Naive thymus-derived CD4-positive, alpha-beta T cell (primary cell): ENCODE data around the gene PPP1R14B. TPM values are rescaled to one million over a fixed set of nuclear protein-coding genes. Genes with fewer than 3 reads are reported as not detected.

Source experiments
- ATAC-seq: fragments of 150-1000 bp; cut with Tn5 transposase; 2 replicates; pipeline ENCODE4 v1.10.0; 2021; ENCODE audit warnings: mild to moderate bottlenecking, moderate library complexity
- CTCF ChIA-PET: fragments of 350-600 bp; sonication (Branson Sonifier 250); formaldehyde crosslinking; loops from one replicate; lab custom pipeline; 2021; ENCODE audit warnings: antibody characterized with exemption; lab: Charles Lee
- POLR2A ChIA-PET: fragments of 350-600 bp; sonication (Branson Sonifier 250); formaldehyde crosslinking; loops from one replicate; lab custom pipeline; 2021; ENCODE audit warnings: antibody characterized with exemption, inconsistent platforms; lab: Charles Lee
- DNase-seq, 9 donors: peaks; one replicate each; pipeline versions ENCODE4 v3.0.0 to v3.0.0-alpha.2; 2020 to 2022; ENCODE audit warnings: mixed read lengths in 1 of 9
- H3K27ac ChIP-seq: one replicate; pipeline ENCODE4 v1.7.0; 2013; ENCODE audit warnings: mild to moderate bottlenecking, low read depth, low read length, moderate library complexity
- H3K27me3 ChIP-seq, 2 donors: one replicate each; pipeline ENCODE4 v1.7.0; 2013; ENCODE audit warnings: low read length in 2 of 2, mild to moderate bottlenecking in 2 of 2, moderate library complexity in 2 of 2; ENCODE audit not compliant: control insufficient read depth in 2 of 2, insufficient read depth in 2 of 2
- H3K36me3 ChIP-seq, 3 experiments: 1 replicate in 2 of 3; 2 replicates in 1 of 3; pipeline ENCODE4 v1.7.0; 2013; ENCODE audit warnings: low read length in 3 of 3, mild to moderate bottlenecking in 3 of 3, moderate library complexity in 1 of 3; ENCODE audit not compliant: insufficient read depth in 3 of 3, control insufficient read depth in 2 of 3
- H3K4me1 ChIP-seq, 2 donors: one replicate each; pipeline ENCODE4 v1.7.0; 2013; ENCODE audit warnings: low read length in 2 of 2, mild to moderate bottlenecking in 2 of 2, moderate library complexity in 1 of 2; ENCODE audit not compliant: control insufficient read depth in 2 of 2, insufficient read depth in 2 of 2
- H3K4me3 ChIP-seq: 2 replicates; pipeline ENCODE4 v1.7.0; 2013; ENCODE audit warnings: mild to moderate bottlenecking, low read length
- H3K9me3 ChIP-seq, 3 experiments: 1 replicate in 2 of 3; 2 replicates in 1 of 3; pipeline ENCODE4 v1.7.0; 2013; ENCODE audit warnings: low read length in 3 of 3; ENCODE audit not compliant: control insufficient read depth in 2 of 3
- H3K27ac Mint-ChIP-seq, 9 donors: one replicate each; pipeline ENCODE4 v1.8.0; 2020 to 2022; ENCODE audit warnings: mixed read lengths in 9 of 9, mild to moderate bottlenecking in 8 of 9, moderate library complexity in 5 of 9, inconsistent platforms in 2 of 9
- H3K27me3 Mint-ChIP-seq, 5 donors: one replicate each; pipeline ENCODE4 v1.8.0; 2021 to 2022; ENCODE audit warnings: mixed read lengths in 5 of 5, mild to moderate bottlenecking in 1 of 5
- H3K36me3 Mint-ChIP-seq, 5 donors: one replicate each; pipeline ENCODE4 v1.8.0; 2020 to 2022; ENCODE audit warnings: mixed read lengths in 5 of 5, mild to moderate bottlenecking in 3 of 5, inconsistent platforms in 1 of 5
- H3K4me1 Mint-ChIP-seq, 7 donors: one replicate each; pipeline ENCODE4 v1.8.0; 2020 to 2022; ENCODE audit warnings: mixed read lengths in 7 of 7, mild to moderate bottlenecking in 3 of 7, inconsistent platforms in 1 of 7
- H3K4me3 Mint-ChIP-seq, 10 donors: one replicate each; pipeline ENCODE4 v1.8.0; 2020 to 2022; ENCODE audit warnings: mild to moderate bottlenecking in 10 of 10, mixed read lengths in 10 of 10, moderate library complexity in 6 of 10, inconsistent platforms in 2 of 10
- H3K9me3 Mint-ChIP-seq, 11 donors: one replicate each; pipeline ENCODE4 v1.8.0; 2020 to 2022; ENCODE audit warnings: mixed read lengths in 11 of 11, mild to moderate bottlenecking in 4 of 11, inconsistent platforms in 1 of 11, moderate library complexity in 1 of 11
- intact Hi-C, 2 donors: fragments of 100-400 bp; cut with micrococcal nuclease; formaldehyde crosslinking; loops; one replicate each; pipeline ENCODE4 v1.15.1; 2023
- polyA plus RNA-seq, 2 donors: library from polyadenylated mRNA; unstranded; fragments of 300-500 nt; fragmentation: Illumina TruSeq; gene quantifications; one replicate each; pipeline ENCODE4 v1.2.3, GENCODE V29; 2021
- total RNA-seq, 6 experiments: library from RNA in 5 of 6; stranded (reverse) in 5 of 6; gene quantifications; 1 replicate in 5 of 6; 2 replicates in 1 of 6; pipeline ENCODE4 v1.2.3 and lab custom pipeline; 2021 to 2026

PPP1R14B gene
- total and polyA plus RNA-seq, 7 experiments from 2014 or later: 20.1 to 116 (median 26.0) TPM

- intact Hi-C loops: loop anchor here (1.0 to 5.0 kb wide), 17 partner anchors 9 to 506 kb away; partner anchors contain the start of genes DNAJC4 (in 2 of the 2), ESRRA (in 2 of the 2), FERMT3 (in 2 of the 2) and GPR137 (in 2 of the 2)
- Mint-ChIP-seq H3K36me3 (peaks cover 0 to 6% (median 0%) of the 10 kb centered on the region in 5 donors), H3K9me3 (no peaks in the 10 kb centered on the region), H3K27ac (peak overlapping the region; percentile 97 to 100 (median 99)), H3K4me1 (peaks cover 8 to 45% (median 30%) of the 10 kb centered on the region in 7 donors), H3K27me3 (no peaks in the 10 kb centered on the region), H3K4me3 (peak overlapping the region; percentile 80 to 95 (median 89))
- peak overlapping the region; percentile 99 for H3K27ac ChIP-seq
- ChIA-PET POLR2A (interaction anchor here (0.8 to 12.3 kb wide), 18 partner anchors 8 to 503 kb away, joined by 3 to 154 read pairs (median 5); partner anchors contain the start of genes ESRRA, FERMT3, NUDT22 and PLCB3), CTCF (interaction anchor here (1.0 to 1.8 kb wide), 8 partner anchors 9 to 63 kb away, joined by 3 to 11 read pairs (median 5); partner anchors contain the start of genes FERMT3, NUDT22, PLCB3 and TRPT1)
- DNase-seq: no peak
- H3K9me3 ChIP-seq: no peaks in the 10 kb centered on the region
- H3K36me3 ChIP-seq: peaks cover 0 to 30% (median 6%) of the 10 kb centered on the region in 3 experiments
- H3K4me3 ChIP-seq: peak overlapping the region; percentile 73
- H3K4me1 ChIP-seq: peaks cover 21 to 31% of the 10 kb centered on the region in 2 donors
- ATAC-seq: no peak
- H3K27me3 ChIP-seq: no peaks in the 10 kb centered on the region
These were observed 5.0 kb downstream of the PPP1R14B start for GRCh38 chr11:64241491-64242374.

GRCh38 chr11:64241241-64241490 lies 5.6 kb downstream of the PPP1R14B start:
- DNase-seq (peak; percentile 99 to 100 (median 100)), ATAC-seq (peak; percentile 90)
- Histone ChIP-seq H3K9me3 (no peaks in the 10 kb centered on the region), H3K36me3 (peaks cover 0 to 30% (median 6%) of the 10 kb centered on the region in 3 experiments), H3K27ac (peak overlapping the region; percentile 99), H3K27me3 (no peaks in the 10 kb centered on the region), H3K4me1 (peaks cover 21 to 31% of the 10 kb centered on the region in 2 donors), H3K4me3 (peak overlapping the region; percentile 73)
- H3K4me1 Mint-ChIP-seq: peaks cover 8 to 45% (median 30%) of the 10 kb centered on the region in 7 donors
- H3K36me3 Mint-ChIP-seq: peaks cover 0 to 6% (median 0%) of the 10 kb centered on the region in 5 donors
- intact Hi-C loops: loop anchor here (1.0 to 5.0 kb wide), 17 partner anchors 9 to 506 kb away; partner anchors contain the start of genes DNAJC4 (in 2 of the 2), ESRRA (in 2 of the 2), FERMT3 (in 2 of the 2) and GPR137 (in 2 of the 2)
- ChIA-PET CTCF (interaction anchor here (1.0 to 1.8 kb wide), 6 partner anchors 9 to 63 kb away, joined by 3 to 11 read pairs (median 6); partner anchors contain the start of genes FERMT3, NUDT22, PLCB3 and TRPT1), POLR2A (interaction anchor here (0.7 to 12.3 kb wide), 16 partner anchors 9 to 624 kb away, joined by 3 to 154 read pairs (median 5); partner anchors contain the start of genes ESRRA, FERMT3, NUDT22 and PRDX5)
- H3K27me3 Mint-ChIP-seq: no peaks in the 10 kb centered on the region
- peak overlapping the region; percentile 80 to 95 (median 89) for H3K4me3 Mint-ChIP-seq
- no peaks in the 10 kb centered on the region for H3K9me3 Mint-ChIP-seq
- H3K27ac Mint-ChIP-seq: peak overlapping the region; percentile 97 to 100 (median 99)

- H3K4me1 Mint-ChIP-seq: peaks cover 9 to 46% (median 31%) of the 10 kb centered on the region in 7 donors
These were observed 6.1 kb downstream of the PPP1R14B start, which contains the start of gene FKBP2 for GRCh38 chr11:64240435-64241240. FKBP2 (plus strand) TSS chr11:64241095; CDS start chr11:64242388, 1,293 bp downstream.

GRCh38 chr11:64239662-64240434 lies 6.9 kb downstream of the PPP1R14B start:
- CTCF ChIA-PET: interaction anchor here (1.6 kb wide), 1 partner anchor 33 kb away, joined by 5 read pairs; the partner anchor contains the start of gene FERMT3
- H3K27ac ChIP-seq: peak overlapping the region; percentile 99
- no peaks in the 10 kb centered on the region for H3K27me3 Mint-ChIP-seq
- H3K36me3 Mint-ChIP-seq: peaks cover 0 to 8% (median 0%) of the 10 kb centered on the region in 5 donors
- no peaks in the 10 kb centered on the region for H3K9me3 Mint-ChIP-seq
- H3K4me3 Mint-ChIP-seq: peak overlapping the region; percentile 80 to 95 (median 89)
- H3K4me1 Mint-ChIP-seq: peaks cover 14 to 51% (median 32%) of the 10 kb centered on the region in 7 donors
- H3K27me3 ChIP-seq: no peaks in the 10 kb centered on the region
- H3K27ac Mint-ChIP-seq: peak overlapping the region; percentile 97 to 100 (median 99)
- POLR2A ChIA-PET: interaction anchor here (0.6 to 6.3 kb wide), 11 partner anchors 9 to 1486 kb away, joined by 3 to 58 read pairs (median 4); partner anchors contain the start of genes BAD, DNAJC4, ESRRA and FERMT3
- H3K4me3 ChIP-seq: peak overlapping the region; percentile 73
- no peaks in the 10 kb centered on the region for H3K9me3 ChIP-seq
- peaks cover 0 to 30% (median 6%) of the 10 kb centered on the region in 3 experiments for H3K36me3 ChIP-seq
- DNase-seq (no peak), ATAC-seq (no peak)
- intact Hi-C loops: loop anchor here (2.0 to 5.0 kb wide), 6 partner anchors 31 to 507 kb away; partner anchors contain the start of genes BAD (in 1 of the 2), FERMT3 (in 1 of the 2), GPR137 (in 1 of the 2) and MACROD1 (in 1 of the 2)
- peaks cover 27 to 28% of the 10 kb centered on the region in 2 donors for H3K4me1 ChIP-seq

More at GRCh38 chr11:64240435-64241240, 6.1 kb downstream of the PPP1R14B start, which contains the start of gene FKBP2:
- CTCF ChIA-PET: interaction anchor here (1.0 to 1.8 kb wide), 6 partner anchors 8 to 64 kb away, joined by 3 to 11 read pairs (median 6); partner anchors contain the start of genes FERMT3, NUDT22, PLCB3 and TRPT1
- H3K27ac ChIP-seq: peak within 1 kb of the TSS; percentile 99
- no peaks in the 10 kb centered on the region for H3K9me3 ChIP-seq
- peaks cover 0 to 30% (median 6%) of the 10 kb centered on the region in 3 experiments for H3K36me3 ChIP-seq
- POLR2A ChIA-PET: interaction anchor here (0.6 to 12.3 kb wide), 22 partner anchors 9 to 624 kb away, joined by 3 to 154 read pairs (median 4); partner anchors contain the start of genes DNAJC4, ESRRA, FERMT3 and NUDT22
- H3K4me3 Mint-ChIP-seq: peak within 1 kb of the TSS; percentile 80 to 95 (median 89)
- H3K4me3 ChIP-seq: peak within 1 kb of the TSS; percentile 73
- peaks cover 24 to 28% of the 10 kb centered on the region in 2 donors for H3K4me1 ChIP-seq
- peaks cover 0 to 6% (median 0%) of the 10 kb centered on the region in 5 donors for H3K36me3 Mint-ChIP-seq
- H3K27me3 ChIP-seq: no peaks in the 10 kb centered on the region
- H3K27ac Mint-ChIP-seq: peak within 1 kb of the TSS; percentile 97 to 100 (median 99)
- peak; percentile 97 to 99 (median 98) for DNase-seq
- intact Hi-C loops: loop anchor here (1.0 to 5.0 kb wide), 17 partner anchors 10 to 507 kb away; partner anchors contain the start of genes DNAJC4 (in 2 of the 2), ESRRA (in 2 of the 2), FERMT3 (in 2 of the 2) and GPR137 (in 2 of the 2)
- no peaks in the 10 kb centered on the region for H3K9me3 Mint-ChIP-seq
- no peaks in the 10 kb centered on the region for H3K27me3 Mint-ChIP-seq
- ATAC-seq: peak; percentile 78

GRCh38 chr11:64238999-64239398 lies 7.7 kb downstream of the PPP1R14B start:
- peaks cover 0 to 30% (median 6%) of the 10 kb centered on the region in 3 experiments for H3K36me3 ChIP-seq
- ChIA-PET POLR2A (interaction anchor here (0.9 to 6.3 kb wide), 7 partner anchors 8 to 1485 kb away, joined by 3 to 58 read pairs (median 4); partner anchors contain the start of genes DNAJC4, ESRRA, FERMT3 and NUDT22), CTCF (no interaction called here)
- intact Hi-C loops: no loop called here
- ATAC-seq: no peak
- no peaks in the 10 kb centered on the region for H3K9me3 Mint-ChIP-seq
- no peaks in the 10 kb centered on the region for H3K27me3 Mint-ChIP-seq
- no peaks in the 10 kb centered on the region for H3K9me3 ChIP-seq
- H3K27ac Mint-ChIP-seq: peak overlapping the region; percentile 52 to 100 (median 80)
- no peaks in the 10 kb centered on the region for H3K27me3 ChIP-seq
- DNase-seq: no peak
- peaks cover 25 to 29% of the 10 kb centered on the region in 2 donors for H3K4me1 ChIP-seq
- no peak overlapping the region for H3K4me3 ChIP-seq
- peak overlapping the region in 2 of 10 donors; percentile 38 to 49 for H3K4me3 Mint-ChIP-seq
- peak overlapping the region; percentile 42 for H3K27ac ChIP-seq
- peaks cover 14 to 51% (median 32%) of the 10 kb centered on the region in 7 donors for H3K4me1 Mint-ChIP-seq
- peaks cover 0 to 8% (median 0%) of the 10 kb centered on the region in 5 donors for H3K36me3 Mint-ChIP-seq
